DOHH2 (cell line): Measurements from ENCODE around the gene NLRP1.

Experiments
- H3F3A ChIP-seq: fragments of 200-600 bp; sonication (generic), shearing (Covaris generic); 2 replicates; pipeline ENCODE4 v1.6.0; 2016; ENCODE audit warnings: antibody characterized with exemption, mild to moderate bottlenecking; ENCODE audit not compliant: control insufficient read depth, insufficient read depth
- H3K27ac ChIP-seq: fragments of 200-600 bp; sonication (generic); 2 replicates; pipeline ENCODE4 v1.5.1; 2014; ENCODE audit warnings: low read depth, mild to moderate bottlenecking, low read length, moderate library complexity
- H3K27me3 ChIP-seq: fragments of 200-600 bp; sonication (generic); 2 replicates; pipeline ENCODE4 v1.6.1; 2014; ENCODE audit warnings: mild to moderate bottlenecking, low read length, mixed read lengths; ENCODE audit not compliant: control insufficient read depth
- H3K36me3 ChIP-seq: fragments of 200-600 bp; sonication (generic); 2 replicates; pipeline ENCODE4 v1.6.1; 2014; ENCODE audit warnings: mild to moderate bottlenecking, low read length, moderate library complexity, mixed read lengths; ENCODE audit not compliant: control insufficient read depth
- H3K4me1 ChIP-seq: fragments of 200-600 bp; sonication (generic); 2 replicates; pipeline ENCODE4 v1.6.1; 2014; ENCODE audit warnings: mild to moderate bottlenecking, low read length, mixed read lengths; ENCODE audit not compliant: control insufficient read depth
- H3K4me2 ChIP-seq: fragments of 200-600 bp; sonication (generic); 2 replicates; pipeline ENCODE4 v1.6.0; 2014; ENCODE audit warnings: mild to moderate bottlenecking, low read length, moderate library complexity
- H3K4me3 ChIP-seq: fragments of 200-600 bp; sonication (generic); 2 replicates; pipeline ENCODE4 v1.5.1; 2014; ENCODE audit warnings: mild to moderate bottlenecking, low read length, mixed read lengths
- H3K79me2 ChIP-seq: fragments of 200-600 bp; sonication (generic); 2 replicates; pipeline ENCODE4 v1.6.1; 2014; ENCODE audit warnings: mild to moderate bottlenecking, low read length, mixed read lengths; ENCODE audit not compliant: control insufficient read depth
- H3K9me2 ChIP-seq: fragments of 200-600 bp; sonication (generic); replicated peaks from 2 replicates; pipeline ENCODE4 v1.6.1; 2014; ENCODE audit warnings: mild to moderate bottlenecking, low read length, mixed read lengths; ENCODE audit not compliant: control insufficient read depth
- H3K9me3 ChIP-seq: fragments of 200-600 bp; sonication (generic); 2 replicates; pipeline ENCODE4 v1.6.1; 2014; ENCODE audit warnings: antibody characterized with exemption, low read length, mixed read lengths; ENCODE audit not compliant: control insufficient read depth, insufficient read depth
- H4K20me1 ChIP-seq: fragments of 200-600 bp; sonication (generic); 2 replicates; pipeline ENCODE4 v1.6.0; 2014; ENCODE audit warnings: low read depth, mild to moderate bottlenecking, antibody characterized with exemption, low read length, moderate library complexity; ENCODE audit not compliant: control insufficient read depth, insufficient read depth
- EZH2phosphoT487 ChIP-seq: fragments of 200-600 bp; sonication (generic); IDR thresholded peaks from 2 replicates; pipeline ENCODE4 v1.6.1; 2017; ENCODE audit warnings: borderline replicate concordance, mild to moderate bottlenecking, antibody characterized with exemption, low read length, moderate library complexity, mixed read lengths
- TF ChIP-seq, protein P1 (sequence below): fragments of 200-600 bp; sonication (generic); IDR thresholded peaks from one replicate; pipeline ENCODE4 v1.5.1; 2014; ENCODE audit warnings: antibody characterized with exemption, mild to moderate bottlenecking, low read depth, low read length; ENCODE audit not compliant: poor library complexity, severe bottlenecking

NLRP1 gene

DNA sequence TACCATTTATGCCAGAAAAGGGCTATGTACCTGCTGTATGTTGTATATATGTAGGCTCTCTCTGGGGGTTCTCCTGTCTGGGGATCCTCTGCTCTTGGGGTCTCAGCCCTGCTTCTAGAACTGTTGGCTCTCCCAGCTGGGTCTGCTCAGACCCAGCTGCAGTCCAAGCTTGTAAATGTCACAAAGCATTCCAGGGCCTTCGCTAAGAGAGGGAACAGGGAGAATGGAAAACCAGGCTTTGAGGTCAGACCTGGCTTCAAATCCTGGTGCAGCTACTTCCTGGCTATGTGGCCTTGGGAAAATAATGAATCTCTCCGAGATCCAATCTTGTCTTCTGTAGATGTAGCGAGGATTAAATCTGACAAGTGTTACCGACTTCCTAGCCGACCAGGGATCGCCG lies 44.0 kb downstream of the NLRP1 start:
- TF ChIP-seq, protein P1, sequence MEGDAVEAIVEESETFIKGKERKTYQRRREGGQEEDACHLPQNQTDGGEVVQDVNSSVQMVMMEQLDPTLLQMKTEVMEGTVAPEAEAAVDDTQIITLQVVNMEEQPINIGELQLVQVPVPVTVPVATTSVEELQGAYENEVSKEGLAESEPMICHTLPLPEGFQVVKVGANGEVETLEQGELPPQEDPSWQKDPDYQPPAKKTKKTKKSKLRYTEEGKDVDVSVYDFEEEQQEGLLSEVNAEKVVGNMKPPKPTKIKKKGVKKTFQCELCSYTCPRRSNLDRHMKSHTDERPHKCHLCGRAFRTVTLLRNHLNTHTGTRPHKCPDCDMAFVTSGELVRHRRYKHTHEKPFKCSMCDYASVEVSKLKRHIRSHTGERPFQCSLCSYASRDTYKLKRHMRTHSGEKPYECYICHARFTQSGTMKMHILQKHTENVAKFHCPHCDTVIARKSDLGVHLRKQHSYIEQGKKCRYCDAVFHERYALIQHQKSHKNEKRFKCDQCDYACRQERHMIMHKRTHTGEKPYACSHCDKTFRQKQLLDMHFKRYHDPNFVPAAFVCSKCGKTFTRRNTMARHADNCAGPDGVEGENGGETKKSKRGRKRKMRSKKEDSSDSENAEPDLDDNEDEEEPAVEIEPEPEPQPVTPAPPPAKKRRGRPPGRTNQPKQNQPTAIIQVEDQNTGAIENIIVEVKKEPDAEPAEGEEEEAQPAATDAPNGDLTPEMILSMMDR = no peak
- TF ChIP-seq EZH2phosphoT487 = no peak
- Histone ChIP-seq H3K4me1 (no peaks in the 10 kb centered on the region), H3K4me3 (no peak overlapping the region), H3K9me3 (no peaks in the 10 kb centered on the region), H3F3A (no peaks in the 10 kb centered on the region), H3K4me2 (no peak overlapping the region), H3K36me3 (no peaks in the 10 kb centered on the region), H4K20me1 (no peaks in the 10 kb centered on the region), H3K27ac (no peak overlapping the region), H3K9me2 (no peaks in the 10 kb centered on the region), H3K79me2 (no peaks in the 10 kb centered on the region), H3K27me3 (no peaks in the 10 kb centered on the region)

DNA sequence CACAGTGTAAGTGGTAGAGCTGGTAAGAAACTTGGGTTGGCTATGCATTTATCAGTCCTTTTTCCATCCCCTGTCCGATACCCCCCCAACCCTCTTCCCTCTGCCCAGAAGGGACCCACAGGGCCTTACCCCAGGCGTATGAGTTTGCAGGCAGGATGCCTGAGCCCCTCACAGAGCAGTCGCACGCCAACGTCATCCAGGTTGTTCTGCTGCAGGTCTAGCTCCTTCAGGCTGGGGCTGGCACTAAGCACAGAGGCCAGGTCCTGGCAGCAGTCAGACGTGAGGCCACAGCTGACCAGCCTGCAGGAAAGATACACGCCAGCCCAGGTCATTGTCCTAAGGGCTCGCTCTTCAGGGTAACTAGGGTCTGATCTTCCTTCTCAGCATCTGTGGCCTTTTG lies 45.0 kb downstream of the NLRP1 start:
- H3K4me1 ChIP-seq = no peaks in the 10 kb centered on the region
- H3K4me3 ChIP-seq = no peak overlapping the region
- H3K9me3 ChIP-seq = no peaks in the 10 kb centered on the region
- H3F3A ChIP-seq = no peaks in the 10 kb centered on the region
- H3K27ac ChIP-seq = no peak overlapping the region
- no peak for TF ChIP-seq EZH2phosphoT487
- TF ChIP-seq, protein P1 = no peak
- H3K4me2 ChIP-seq = no peak overlapping the region
- no peaks in the 10 kb centered on the region for H3K27me3 ChIP-seq
- H3K79me2 ChIP-seq = no peaks in the 10 kb centered on the region
- no peaks in the 10 kb centered on the region for H3K9me2 ChIP-seq
- no peaks in the 10 kb centered on the region for H3K36me3 ChIP-seq
- H4K20me1 ChIP-seq = no peaks in the 10 kb centered on the region

DNA sequence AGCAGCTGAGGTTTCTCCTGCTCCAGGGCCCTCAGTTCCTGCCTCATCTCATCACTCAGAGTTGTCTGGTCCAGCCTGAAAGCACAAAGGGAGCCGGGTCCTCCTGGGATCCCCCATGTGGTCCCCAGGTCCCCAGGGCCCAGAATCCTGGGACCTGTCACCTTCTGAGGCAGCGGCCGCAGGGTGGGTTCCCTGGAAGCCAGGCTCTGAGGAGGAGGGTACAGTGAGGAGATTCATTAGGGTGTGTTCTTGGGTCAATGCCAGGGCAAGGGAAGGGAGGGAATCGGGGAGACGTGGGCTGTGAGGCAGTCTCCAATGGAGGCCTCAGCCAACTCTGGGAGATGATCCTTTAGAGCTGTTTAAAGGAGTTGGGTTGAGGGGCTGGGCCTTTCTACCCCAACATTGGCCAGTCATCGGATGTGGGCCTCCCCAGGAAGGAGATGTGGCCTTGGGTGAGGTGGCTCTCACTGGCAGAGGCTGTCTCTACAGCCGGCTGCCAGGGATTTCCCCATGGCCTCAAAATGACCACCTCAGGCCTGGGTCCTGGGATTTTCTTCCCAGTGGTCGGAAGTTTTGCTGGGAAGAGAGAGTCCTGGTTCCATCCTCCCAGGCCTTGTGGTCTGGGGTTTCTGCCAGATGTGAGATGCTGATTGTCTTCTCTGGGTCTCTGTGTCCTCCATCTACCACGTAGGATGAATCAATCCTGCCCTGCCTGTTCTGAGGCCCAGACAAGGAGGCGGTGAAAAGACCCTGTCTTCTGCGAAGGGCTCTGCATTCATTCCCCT lies 47.3 kb downstream of the NLRP1 start:
- Histone ChIP-seq H3K36me3 (no peaks in the 10 kb centered on the region), H3K4me3 (no peak overlapping the region), H3K4me1 (no peaks in the 10 kb centered on the region), H3K79me2 (no peaks in the 10 kb centered on the region), H3K27me3 (no peaks in the 10 kb centered on the region), H3K4me2 (no peak overlapping the region), H3K27ac (no peak overlapping the region), H4K20me1 (no peaks in the 10 kb centered on the region), H3F3A (no peaks in the 10 kb centered on the region), H3K9me2 (no peaks in the 10 kb centered on the region), H3K9me3 (no peaks in the 10 kb centered on the region)
- no peak for TF ChIP-seq EZH2phosphoT487
- TF ChIP-seq, protein P1 = no peak
